ENCODE results near the gene CGB3.
"Not testable (repeated sequence)": the region's sequence is repeated elsewhere in the genome, so short reads cannot be mapped to it uniquely, and the experiment has no call there.

The CGB3 gene

GRCh38 chr19:49042666-49043065 is 18.5 kb upstream of the CGB3 start:
- not testable (repeated sequence) for DNase-seq (ENCODE audit: low spot score)

GRCh38 chr19:49042177-49042576 is 18.0 kb upstream of the CGB3 start:
- DNase-seq (ENCODE audit: low spot score): no peak

- not testable (repeated sequence) for DNase-seq (ENCODE audit: low spot score)
Observed at GRCh38 chr19:49039736-49040135, 15.6 kb upstream of the CGB3 start.

- not testable (repeated sequence) for DNase-seq (ENCODE audit: low spot score)
Observed at GRCh38 chr19:49038557-49039276, 14.6 kb upstream of the CGB3 start.

- not testable (repeated sequence) for DNase-seq (ENCODE audit: low spot score)
Observed at GRCh38 chr19:49038111-49038510, 14.0 kb upstream of the CGB3 start.

- DNase-seq (ENCODE audit: low spot score): not testable (repeated sequence)
Observed at GRCh38 chr19:49036815-49037214, 12.7 kb upstream of the CGB3 start, which contains the start of gene CGB1. Gene CGB1 (minus strand): TSS chr19:49036895. CDS start chr19:49036711, 184 bp downstream.

- DNase-seq (ENCODE audit: low spot score): not testable (repeated sequence)
Observed at GRCh38 chr19:49031642-49032301, 7.6 kb upstream of the CGB3 start, which contains the start of gene CGB2. Gene CGB2 (plus strand): TSS chr19:49031890. CDS start chr19:49032096, 206 bp downstream.

GRCh38 chr19:49030323-49030722 is 6.2 kb upstream of the CGB3 start:
- not testable (repeated sequence) for DNase-seq (ENCODE audit: low spot score)

- DNase-seq (ENCODE audit: low spot score): not testable (repeated sequence)
Observed at GRCh38 chr19:49029749-49030148, 5.6 kb upstream of the CGB3 start.

GRCh38 chr19:49028686-49029085 is 4.6 kb upstream of the CGB3 start:
- not testable (repeated sequence) for DNase-seq (ENCODE audit: low spot score)

- DNase-seq (ENCODE audit: low spot score): not testable (repeated sequence)
Observed at GRCh38 chr19:49025599-49025998, 1.5 kb upstream of the CGB3 start.

- not testable (repeated sequence) for DNase-seq (ENCODE audit: low spot score)
Observed at GRCh38 chr19:49025088-49025487, 955 bp upstream of the CGB3 start.

- DNase-seq (ENCODE audit: low spot score): no peak
Observed at GRCh38 chr19:49022116-49022515, 2.0 kb downstream of the CGB3 start.

GRCh38 chr19:49020931-49021895 is 2.9 kb downstream of the CGB3 start:
- DNase-seq (ENCODE audit: low spot score): no peak

GRCh38 chr19:49020342-49020741 is 3.8 kb downstream of the CGB3 start:
- no peak for DNase-seq (ENCODE audit: low spot score)

GRCh38 chr19:49019242-49019932 is 4.7 kb downstream of the CGB3 start:
- peak; percentile 54 for DNase-seq (ENCODE audit: low spot score)

- DNase-seq (ENCODE audit: low spot score): not testable (repeated sequence)
Observed at GRCh38 chr19:49018388-49019241, 5.5 kb downstream of the CGB3 start.

- DNase-seq (ENCODE audit: low spot score): peak; percentile 75
Observed at GRCh38 chr19:49017666-49018351, 6.3 kb downstream of the CGB3 start.

GRCh38 chr19:49017041-49017665 is 7.0 kb downstream of the CGB3 start, which contains the start of gene LHB:
Gene LHB (minus strand): TSS chr19:49017091. CDS start chr19:49017081, 10 bp downstream.
- no peak for DNase-seq (ENCODE audit: low spot score)
